H9 (cell line): ENCODE measurements around the gene IL10RA. TPM values are rescaled to one million over a fixed set of nuclear protein-coding genes. Genes with fewer than 3 reads are reported as not detected.

ENCODE experiments used
- DNase-seq: peaks from one replicate; pipeline ENCODE4 v3.0.0-alpha.2; 2017
- H2AFZ ChIP-seq: one replicate; pipeline ENCODE4 v1.6.1; 2013; ENCODE audit warnings: mild to moderate bottlenecking, low read length, control low read depth, moderate library complexity
- H2AK5ac ChIP-seq: 2 replicates; pipeline ENCODE4 v1.6.1; 2013; ENCODE audit warnings: low read length, control low read depth, mixed read lengths; ENCODE audit not compliant: insufficient read length
- H2BK120ac ChIP-seq: one replicate; pipeline ENCODE4 v1.6.1; 2013; ENCODE audit warnings: low read depth, mild to moderate bottlenecking, low read length, control low read depth, inconsistent platforms; ENCODE audit not compliant: poor library complexity, severe bottlenecking
- H2BK12ac ChIP-seq: 2 replicates; pipeline ENCODE4 v1.6.1; 2013; ENCODE audit warnings: low read length, control low read depth, mixed read lengths, low read depth; ENCODE audit not compliant: insufficient read length
- H2BK15ac ChIP-seq: 2 replicates; pipeline ENCODE4 v1.6.1; 2013; ENCODE audit warnings: low read depth, low read length, control low read depth
- H2BK20ac ChIP-seq: one replicate; pipeline ENCODE4 v1.6.1; 2013; ENCODE audit warnings: low read depth, mild to moderate bottlenecking, low read length, control low read depth, inconsistent platforms; ENCODE audit not compliant: poor library complexity, severe bottlenecking
- H2BK5ac ChIP-seq: 2 replicates; pipeline ENCODE4 v1.6.1; 2013; ENCODE audit warnings: low read length, control low read depth, mixed read lengths; ENCODE audit not compliant: insufficient read length
- H3K14ac ChIP-seq: 2 replicates; pipeline ENCODE4 v1.6.1; 2013; ENCODE audit warnings: low read length, control low read depth; ENCODE audit not compliant: insufficient read depth
- H3K18ac ChIP-seq: 2 replicates; pipeline ENCODE4 v1.6.1; 2013; ENCODE audit warnings: low read depth, mild to moderate bottlenecking, mixed read lengths, low read length, control low read depth; ENCODE audit not compliant: insufficient read length
- H3K23ac ChIP-seq: 2 replicates; pipeline ENCODE4 v1.6.1; 2013; ENCODE audit warnings: low read length, control low read depth, mixed read lengths, low read depth; ENCODE audit not compliant: insufficient read length
- H3K23me2 ChIP-seq: 2 replicates; pipeline ENCODE4 v1.6.1; 2013; ENCODE audit warnings: low read depth, mild to moderate bottlenecking, mixed read lengths, low read length, control low read depth; ENCODE audit not compliant: insufficient read length, poor library complexity, severe bottlenecking
- H3K27ac ChIP-seq: 2 replicates; pipeline ENCODE4 v1.5.1; 2013; ENCODE audit warnings: low read length, control low read depth, mixed read lengths, low read depth; ENCODE audit not compliant: insufficient read length
- H3K27me3 ChIP-seq: 2 replicates; pipeline ENCODE4 v1.6.1; 2013; ENCODE audit warnings: low read length, control low read depth, inconsistent platforms; ENCODE audit not compliant: insufficient read depth
- H3K4ac ChIP-seq: 2 replicates; pipeline ENCODE4 v1.6.1; 2013; ENCODE audit warnings: low read depth, mild to moderate bottlenecking, control low read depth, inconsistent platforms, low read length, moderate library complexity
- H3K4me1 ChIP-seq: 2 replicates; pipeline ENCODE4 v1.6.1; 2013; ENCODE audit warnings: low read length, control low read depth, inconsistent platforms; ENCODE audit not compliant: insufficient read depth
- H3K4me2 ChIP-seq: 2 replicates; pipeline ENCODE4 v1.6.1; 2013; ENCODE audit warnings: low read length, control low read depth, mixed read lengths; ENCODE audit not compliant: insufficient read length, insufficient read depth
- H3K56ac ChIP-seq: 2 replicates; pipeline ENCODE4 v1.6.1; 2013; ENCODE audit warnings: low read depth, mild to moderate bottlenecking, mixed read lengths, low read length, control low read depth; ENCODE audit not compliant: insufficient read length
- H3K79me1 ChIP-seq: 2 replicates; pipeline ENCODE4 v1.6.1; 2013; ENCODE audit warnings: low read depth, mild to moderate bottlenecking, moderate library complexity, low read length, control low read depth, inconsistent platforms; ENCODE audit not compliant: insufficient read depth, poor library complexity, severe bottlenecking
- H3K79me2 ChIP-seq: 2 replicates; pipeline ENCODE4 v1.6.1; 2013; ENCODE audit warnings: low read length, control low read depth, inconsistent platforms; ENCODE audit not compliant: insufficient read depth
- H3K9ac ChIP-seq: 2 replicates; pipeline ENCODE4 v1.6.1; 2013; ENCODE audit warnings: low read length, control low read depth, mixed read lengths; ENCODE audit not compliant: insufficient read length; ENCODE audit errors: extremely low read depth
- H3K9me3 ChIP-seq: one replicate; pipeline ENCODE4 v1.6.1; 2013; ENCODE audit warnings: low read depth, low read length, inconsistent platforms; ENCODE audit not compliant: control insufficient read depth
- H3T11ph ChIP-seq: one replicate; pipeline ENCODE4 v1.6.1; 2013; ENCODE audit warnings: mild to moderate bottlenecking, low read length, control low read depth, inconsistent platforms
- H4K20me1 ChIP-seq: one replicate; pipeline ENCODE4 v1.6.1; 2013; ENCODE audit not compliant: control insufficient read depth, insufficient read length, insufficient read depth
- H4K5ac ChIP-seq: 2 replicates; pipeline ENCODE4 v1.6.1; 2013; ENCODE audit warnings: low read depth, mild to moderate bottlenecking, mixed read lengths, low read length, control low read depth; ENCODE audit not compliant: insufficient read length
- H4K8ac ChIP-seq: replicated peaks from 2 replicates; pipeline ENCODE4 v1.6.1; 2013; ENCODE audit warnings: low read length, control low read depth, mixed read lengths, low read depth; ENCODE audit not compliant: insufficient read length
- H4K91ac ChIP-seq: 2 replicates; pipeline ENCODE4 v1.6.1; 2013; ENCODE audit warnings: low read depth, mild to moderate bottlenecking, moderate library complexity, mixed read lengths, low read length, control low read depth; ENCODE audit not compliant: insufficient read length
- H3K27ac Mint-ChIP-seq, 3 experiments: 2 replicates in 2 of 3; 3 replicates in 1 of 3; pipeline ENCODE4 v1.8.0; 2020 to 2021; ENCODE audit warnings: mixed read lengths in 3 of 3, mild to moderate bottlenecking in 1 of 3, moderate library complexity in 1 of 3
- H3K27me3 Mint-ChIP-seq: 2 replicates; pipeline ENCODE4 v1.8.0; 2021; ENCODE audit warnings: low read depth, mild to moderate bottlenecking, moderate library complexity, mixed read lengths
- H3K36me3 Mint-ChIP-seq, 3 experiments: 2 replicates in 2 of 3; 3 replicates in 1 of 3; pipeline ENCODE4 v1.8.0; 2020 to 2021; ENCODE audit warnings: low read depth in 3 of 3, mixed read lengths in 3 of 3; ENCODE audit not compliant: insufficient read depth in 1 of 3
- H3K4me1 Mint-ChIP-seq, 2 experiments: 2 replicates each; pipeline ENCODE4 v1.8.0; 2020; ENCODE audit warnings: mixed read lengths in 2 of 2
- H3K4me3 Mint-ChIP-seq, 2 experiments: 2 replicates in 1 of 2; 3 replicates in 1 of 2; pipeline ENCODE4 v1.8.0; 2020 to 2021; ENCODE audit warnings: mild to moderate bottlenecking in 2 of 2, mixed read lengths in 2 of 2, moderate library complexity in 1 of 2
- H3K9me3 Mint-ChIP-seq, 2 experiments: 2 replicates in 1 of 2; 3 replicates in 1 of 2; pipeline ENCODE4 v1.8.0; 2020; ENCODE audit warnings: mild to moderate bottlenecking in 2 of 2, mixed read lengths in 2 of 2, moderate library complexity in 1 of 2
- CTCF ChIP-seq: fragments of 200-600 bp; sonication (generic); conservative IDR thresholded peaks from 3 replicates; pipeline ENCODE4 v1.8.0; 2021; ENCODE audit warnings: antibody characterized with exemption, mild to moderate bottlenecking
- WGBS: extraction: QIAGEN DNeasy Blood & Tissue Kit; methylation state at CpG from one replicate; pipeline ENCODE4 v1.1.7; 2013; ENCODE audit warnings: missing lambda C conversion rate, low lambda C conversion rate, mixed read lengths; ENCODE audit not compliant: insufficient read length; ENCODE audit errors: extremely low coverage; 5-methylcytosine and 5-hydroxymethylcytosine counted together
- total RNA-seq: library from RNA; stranded (reverse); gene quantifications from 2 replicates; pipeline ENCODE4 v1.2.1, GENCODE V29; 2021

Gene IL10RA
- total RNA-seq, 1 experiment from 2014 or later, result not detected

GRCh38 chr11:118017631-118018315, 31.6 kb downstream of the IL10RA start:
- no peak overlapping the region for H4K5ac ChIP-seq
- H3K27ac ChIP-seq, result no peak overlapping the region
- Mint-ChIP-seq H3K27ac (no peak overlapping the region), H3K4me3 (no peak overlapping the region), H3K9me3 (peaks cover 3 to 10% of the 10 kb centered on the region in 2 experiments; a peak in 3 of 5 replicates), H3K4me1 (no peaks in the 10 kb centered on the region), H3K36me3 (no peaks in the 10 kb centered on the region; a peak in 1 of 7 replicates), H3K27me3 (peaks cover 23% of the 10 kb centered on the region)
- H3K14ac ChIP-seq, result no peak overlapping the region
- no peak for DNase-seq
- no peak overlapping the region for H3K56ac ChIP-seq
- no peak overlapping the region for H3T11ph ChIP-seq
- H3K4me1 ChIP-seq, result no peaks in the 10 kb centered on the region
- H3K4ac ChIP-seq, result no peak overlapping the region
- no peak overlapping the region for H3K18ac ChIP-seq
- H3K4me2 ChIP-seq, result no peak overlapping the region
- H3K23ac ChIP-seq, result no peak overlapping the region
- no peaks in the 10 kb centered on the region for H4K20me1 ChIP-seq
- H4K8ac ChIP-seq, result no peak overlapping the region
- H4K91ac ChIP-seq, result no peak overlapping the region
- H2BK15ac ChIP-seq, result no peak overlapping the region
- no peaks in the 10 kb centered on the region for H3K27me3 ChIP-seq
- H2AFZ ChIP-seq, result no peak overlapping the region
- no peak for TF ChIP-seq CTCF
- H2AK5ac ChIP-seq, result no peak overlapping the region
- H3K23me2 ChIP-seq, result no peaks in the 10 kb centered on the region
- H3K9me3 ChIP-seq, result no peaks in the 10 kb centered on the region
- WGBS, result no CpG with 5 or more reads among the region's 4 CpGs
- H3K79me1 ChIP-seq, result no peaks in the 10 kb centered on the region
- no peaks in the 10 kb centered on the region for H3K79me2 ChIP-seq
- H2BK5ac ChIP-seq, result no peak overlapping the region
- no peak overlapping the region for H2BK12ac ChIP-seq
- no peak overlapping the region for H2BK20ac ChIP-seq
- H3K9ac ChIP-seq, result no peak overlapping the region
- no peak overlapping the region for H2BK120ac ChIP-seq
